Smooth muscle cell of the brain vasculature (primary cell): Measurements from ENCODE around the gene FIG4.
"Not testable (repeated sequence)": the region's sequence is repeated elsewhere in the genome, so short reads cannot be mapped to it uniquely, and the experiment has no call there.

Experiments
- DNase-seq: peaks from one replicate; pipeline ENCODE4 v3.0.0-alpha.2; 2012; ENCODE audit warnings: low read depth, low spot score

Gene FIG4

DNA sequence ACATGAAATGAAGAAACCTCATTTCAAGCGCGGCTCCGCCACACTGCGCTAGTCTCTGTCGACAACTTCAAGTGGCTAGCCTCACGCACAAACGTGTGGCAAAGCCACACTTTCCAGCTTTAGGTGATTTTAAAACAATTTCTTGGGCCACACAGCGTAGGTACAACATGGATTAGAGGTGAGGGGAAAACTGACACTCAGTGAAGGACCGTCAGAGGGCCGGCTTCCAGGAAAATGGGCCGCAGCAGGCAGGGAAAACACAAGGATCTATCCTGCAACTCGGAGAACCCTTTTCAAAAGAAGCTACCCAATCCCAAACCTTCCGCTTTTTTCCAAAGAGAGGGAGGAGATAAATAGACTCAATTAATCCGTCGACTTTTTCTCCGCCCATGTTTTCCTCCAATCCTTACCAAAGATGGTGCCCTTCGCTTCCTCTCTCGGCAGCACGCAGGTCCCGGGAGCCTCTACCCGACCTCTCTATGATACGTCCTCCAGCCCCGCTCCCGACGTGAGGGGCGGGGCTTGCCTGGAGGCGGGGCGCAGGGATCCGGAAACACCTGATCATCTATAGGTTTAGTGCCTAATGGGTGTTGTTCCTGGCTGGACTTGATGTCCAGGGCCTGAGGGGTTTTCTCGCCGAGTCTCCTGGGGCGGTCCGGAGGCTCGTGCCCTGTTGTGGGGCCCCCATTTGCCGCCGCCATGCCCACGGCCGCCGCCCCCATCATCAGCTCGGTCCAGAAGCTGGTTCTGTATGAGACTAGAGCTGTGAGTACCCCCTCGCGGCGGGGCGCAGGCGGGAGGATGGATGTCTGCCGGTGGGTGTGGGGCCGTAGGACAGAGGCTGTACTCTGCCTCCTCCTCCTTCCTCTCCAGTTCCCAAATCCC lies at the start of gene FIG4, which contains the start of gene AK9:
FIG4 (plus strand) TSS at position 560 of the 885 bp plus-strand sequence; CDS start at position 700, 140 bp downstream.
AK9 (minus strand) TSS at position 466 of the 885 bp plus-strand sequence. CDS start 15,457 bp downstream, outside the sequence.
- DNase-seq, result peak; percentile 68

- no peak for DNase-seq
Measured at GRCh38 chr6:109644131-109644530, 47.0 kb upstream of the FIG4 start.

DNA sequence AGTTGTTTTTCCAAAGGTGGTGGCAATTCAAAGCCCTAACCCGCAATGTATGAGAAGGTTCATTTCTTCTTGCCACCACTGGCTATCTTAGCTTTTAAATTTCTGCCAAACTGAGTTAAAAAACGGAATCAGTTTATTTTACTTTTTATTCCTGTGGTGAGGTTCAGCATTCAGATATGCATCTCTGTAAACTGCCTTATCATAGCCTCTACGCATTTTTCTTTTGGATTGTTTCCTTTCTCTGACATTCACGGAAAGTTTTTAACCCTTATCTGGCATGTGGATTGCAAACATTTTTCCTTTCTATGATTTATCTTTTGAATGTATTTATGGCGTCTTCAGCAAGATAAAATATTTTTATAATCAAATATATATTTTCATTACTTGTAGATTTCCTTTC lies 37.8 kb upstream of the FIG4 start:
- DNase-seq, result no peak

GRCh38 chr6:109655761-109656262 lies 35.3 kb upstream of the FIG4 start:
- DNase-seq, result no peak

GRCh38 chr6:109660526-109661320 lies 30.4 kb upstream of the FIG4 start:
- DNase-seq, result no peak

GRCh38 chr6:109662192-109662591 lies 28.9 kb upstream of the FIG4 start:
- no peak for DNase-seq

GRCh38 chr6:109669811-109670210 lies 21.3 kb upstream of the FIG4 start:
- DNase-seq, result no peak

DNA sequence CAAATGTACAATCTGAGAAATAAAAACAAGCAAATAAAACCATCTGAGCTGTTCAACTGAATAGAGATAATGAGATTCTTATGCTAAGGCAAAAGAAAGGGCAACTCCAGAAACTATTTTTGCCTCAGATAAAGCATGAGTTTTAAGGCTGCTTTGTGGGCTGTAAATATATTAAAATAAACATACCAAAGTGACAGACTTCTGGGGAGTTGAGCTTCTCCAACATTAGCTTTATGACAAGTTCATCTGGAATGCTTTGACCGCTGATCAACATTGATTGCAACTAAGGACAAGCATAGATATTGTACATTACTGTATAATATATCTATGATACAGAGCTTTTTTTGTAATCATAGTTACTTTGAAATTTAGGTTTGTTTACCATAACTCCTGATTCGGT lies 19.4 kb upstream of the FIG4 start:
- no peak for DNase-seq

DNA sequence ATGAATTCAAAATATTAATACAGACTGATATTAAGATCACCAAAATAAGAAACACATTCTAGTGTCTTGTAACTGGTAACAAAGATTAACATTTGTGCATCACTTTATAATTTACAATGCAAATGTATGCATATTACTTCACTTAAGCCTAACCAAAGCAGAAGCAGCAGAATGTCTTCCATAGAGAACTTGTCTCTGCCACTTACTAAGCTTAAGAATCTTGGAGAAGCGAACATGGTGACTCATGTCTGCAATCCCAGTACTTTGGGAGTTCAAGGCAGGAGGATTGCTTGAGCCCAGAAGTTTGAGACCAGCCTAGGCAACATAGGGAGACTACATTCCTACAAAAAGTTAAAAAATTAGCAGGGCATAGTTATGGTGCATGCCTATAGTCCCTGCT lies 18.9 kb upstream of the FIG4 start:
- no peak for DNase-seq

DNA sequence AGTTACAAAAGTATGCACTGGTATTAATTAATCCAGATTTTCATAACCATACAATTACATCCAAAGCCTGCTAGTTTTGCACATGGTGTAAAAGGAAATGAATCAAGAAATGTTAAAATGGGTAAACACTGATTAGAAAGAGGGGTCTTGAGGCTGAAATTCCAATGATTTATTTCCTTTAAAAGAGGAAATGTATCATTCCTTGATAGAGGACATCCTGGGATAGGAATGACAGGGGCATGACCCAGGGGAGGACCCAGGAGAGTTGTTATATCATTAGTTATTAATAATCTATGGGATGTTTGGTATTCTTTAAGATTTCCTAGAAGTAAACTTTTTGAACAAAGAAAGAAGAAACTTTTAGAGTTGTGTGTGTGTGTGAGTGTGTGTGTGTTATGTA lies 18.3 kb upstream of the FIG4 start:
- DNase-seq, result no peak

- DNase-seq, result no peak
Measured at GRCh38 chr6:109676724-109677123, 14.4 kb upstream of the FIG4 start.

DNA sequence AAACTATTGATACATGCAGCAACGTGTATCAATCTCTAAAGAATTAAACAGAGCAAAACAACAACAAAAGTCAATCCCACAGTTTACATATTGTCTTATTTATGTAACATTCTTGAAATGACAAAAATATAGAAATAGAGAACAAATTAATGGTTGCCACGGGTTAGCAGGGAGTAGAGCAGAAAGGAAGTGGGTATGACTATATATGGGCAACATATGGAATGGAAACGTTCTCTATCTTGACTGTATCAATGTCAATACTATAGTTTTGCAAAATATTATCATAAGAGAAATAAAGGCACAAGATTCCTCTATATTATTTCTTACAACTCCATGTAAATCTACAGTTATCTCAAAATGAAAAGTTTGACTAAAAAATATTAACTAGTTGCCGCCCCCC lies 12.9 kb upstream of the FIG4 start:
- DNase-seq, result no peak

- not testable (repeated sequence) for DNase-seq
Measured at GRCh38 chr6:109678661-109679505, 12.2 kb upstream of the FIG4 start.

GRCh38 chr6:109686566-109687265 lies 4.4 kb upstream of the FIG4 start:
- no peak for DNase-seq

GRCh38 chr6:109687271-109687761 lies 3.8 kb upstream of the FIG4 start:
- DNase-seq, result no peak

- DNase-seq, result no peak
Measured at GRCh38 chr6:109690373-109690736, 741 bp upstream of the FIG4 start.

- no peak for DNase-seq
Measured at GRCh38 chr6:109693111-109693510, 2.0 kb downstream of the FIG4 start.

GRCh38 chr6:109695468-109695867 lies 4.4 kb downstream of the FIG4 start:
- DNase-seq, result no peak

- DNase-seq, result no peak
Measured at GRCh38 chr6:109696355-109696754, 5.3 kb downstream of the FIG4 start.

GRCh38 chr6:109701221-109701620 lies 10.1 kb downstream of the FIG4 start:
- DNase-seq, result no peak

- no peak for DNase-seq
Measured at GRCh38 chr6:109701774-109702173, 10.7 kb downstream of the FIG4 start.
